GM18951 (cell line): ENCODE data around the gene P2RX7.
"Not testable (repeated sequence)": the region's sequence is repeated elsewhere in the genome, so short reads cannot be mapped to it uniquely, and the experiment has no call there.

Source experiments
- POLR2A ChIP-seq: IDR thresholded peaks from 4 replicates; pipeline ENCODE4 v1.6.1; 2011; ENCODE audit warnings: mild to moderate bottlenecking; ENCODE audit not compliant: insufficient read length, insufficient read depth; ENCODE audit errors: extremely low read depth
- in situ Hi-C: fragments of 300-500 bp; cut with MboI; formaldehyde crosslinking; loops from one replicate; pipeline ENCODE4 v1.12.0; 2022; ENCODE audit warnings: low sequenced_read_pairs, mixed read lengths, inconsistent platforms; ENCODE audit not compliant: unreplicated experiment

The P2RX7 gene

DNA sequence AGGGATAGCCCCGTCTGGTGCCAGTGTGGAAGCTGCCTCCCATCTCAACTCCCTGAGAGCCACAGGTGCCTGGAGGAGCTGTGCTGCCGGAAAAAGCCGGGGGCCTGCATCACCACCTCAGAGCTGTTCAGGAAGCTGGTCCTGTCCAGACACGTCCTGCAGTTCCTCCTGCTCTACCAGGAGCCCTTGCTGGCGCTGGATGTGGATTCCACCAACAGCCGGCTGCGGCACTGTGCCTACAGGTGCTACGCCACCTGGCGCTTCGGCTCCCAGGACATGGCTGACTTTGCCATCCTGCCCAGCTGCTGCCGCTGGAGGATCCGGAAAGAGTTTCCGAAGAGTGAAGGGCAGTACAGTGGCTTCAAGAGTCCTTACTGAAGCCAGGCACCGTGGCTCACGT is 51.7 kb downstream of the P2RX7 start:
- in situ Hi-C loops: no loop called here
- no peak for TF ChIP-seq POLR2A

GRCh38 chr12:121184984-121185889 is 52.6 kb downstream of the P2RX7 start:
- in situ Hi-C loops: no loop called here
- no peak for TF ChIP-seq POLR2A

GRCh38 chr12:121186826-121187225 is 54.1 kb downstream of the P2RX7 start:
- TF ChIP-seq POLR2A: no peak

DNA sequence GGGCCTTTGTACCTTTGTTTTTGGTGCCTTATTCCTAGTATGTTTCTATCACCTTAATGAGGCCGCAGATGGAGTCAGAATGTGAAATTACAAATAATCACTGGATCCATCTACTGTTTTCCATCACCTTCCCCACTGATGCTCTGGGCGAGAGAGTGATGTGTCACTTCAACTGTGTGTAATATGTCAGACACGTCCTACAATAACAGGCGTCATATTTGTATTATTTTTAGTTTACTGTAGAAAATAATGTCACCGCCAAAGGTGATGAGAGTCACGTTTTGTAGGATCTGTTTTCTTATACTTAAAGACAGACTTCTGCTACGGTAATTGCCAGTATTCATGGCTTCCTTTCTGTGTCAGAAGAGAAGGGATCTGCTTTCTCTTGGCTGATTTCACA is 54.8 kb downstream of the P2RX7 start:
- no peak for TF ChIP-seq POLR2A
- in situ Hi-C loops: no loop called here

More at GRCh38 chr12:121186826-121187225, 54.1 kb downstream of the P2RX7 start:
- in situ Hi-C loops: no loop called here

DNA sequence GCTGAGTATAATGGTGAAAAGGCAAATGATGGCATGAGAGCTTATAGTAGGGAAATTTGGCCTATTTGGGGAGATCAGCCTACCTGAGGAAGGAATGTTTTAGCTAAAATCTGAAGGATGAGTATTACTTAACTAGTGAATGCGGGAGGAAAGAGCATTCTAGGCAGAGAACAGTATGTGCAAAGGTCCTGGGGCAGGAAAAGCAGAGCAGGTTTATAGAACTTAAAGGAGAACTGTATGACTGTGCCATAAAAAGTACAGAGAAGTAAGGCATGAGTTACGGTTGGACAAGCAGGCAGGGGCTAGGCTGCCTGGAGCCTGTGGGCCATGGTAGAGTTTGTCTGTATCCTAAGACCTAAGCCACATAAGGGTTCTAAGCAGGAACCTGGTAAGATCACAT is 55.6 kb downstream of the P2RX7 start:
- TF ChIP-seq POLR2A: no peak
- in situ Hi-C loops: no loop called here

- in situ Hi-C loops: no loop called here
- TF ChIP-seq POLR2A: no peak
These were observed 56.5 kb downstream of the P2RX7 start for GRCh38 chr12:121189131-121189530.

DNA sequence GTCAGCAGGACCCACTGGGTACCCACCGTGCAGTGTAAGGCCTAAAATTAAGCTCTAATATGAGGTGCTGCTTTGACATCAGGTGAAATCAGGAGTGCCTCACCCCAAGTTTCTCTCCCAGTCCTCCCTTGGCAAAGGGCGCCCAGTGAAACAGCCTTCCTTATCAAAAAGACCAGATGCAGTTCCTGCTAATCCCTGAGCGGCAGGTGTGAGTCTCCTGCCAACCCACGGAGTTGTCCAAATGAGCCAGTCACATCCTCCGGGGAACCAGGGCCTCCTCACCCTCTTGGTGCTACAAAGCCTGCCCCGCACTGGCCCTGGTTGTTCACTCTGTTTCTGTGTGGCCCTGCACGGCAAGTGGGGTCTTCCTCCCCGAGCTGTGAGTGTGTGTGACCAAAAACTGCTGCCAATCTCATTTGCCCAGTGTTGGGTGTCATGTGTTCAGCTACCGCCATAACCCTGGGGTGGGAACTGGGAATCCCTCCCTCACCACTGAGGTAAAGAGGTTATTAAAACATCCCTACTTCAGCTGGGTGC is 57.0 kb downstream of the P2RX7 start:
- TF ChIP-seq POLR2A: no peak
- in situ Hi-C loops: no loop called here

DNA sequence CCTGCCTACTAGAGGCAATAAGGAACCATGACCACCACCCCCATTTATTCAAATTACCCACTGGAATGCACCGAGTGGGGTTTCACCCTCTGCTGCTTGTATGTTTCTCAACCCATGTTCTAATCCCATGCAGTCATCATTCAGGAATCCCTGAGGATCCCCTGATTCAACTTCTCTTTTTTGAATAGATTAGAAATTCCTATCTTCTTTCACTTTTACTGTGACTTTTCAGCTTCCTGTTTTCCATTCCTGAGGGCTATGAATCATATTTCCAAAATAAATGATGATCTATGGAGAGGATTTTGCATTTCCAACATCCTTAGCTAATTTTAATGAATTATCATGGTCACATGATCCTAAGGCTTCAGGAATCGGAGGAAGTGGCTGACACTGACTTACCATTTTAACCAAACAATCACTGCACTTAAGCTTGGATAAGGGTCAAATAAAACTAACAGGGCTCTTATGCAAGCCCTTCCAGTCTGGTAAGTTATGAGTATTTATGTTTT is 57.9 kb downstream of the P2RX7 start:
- TF ChIP-seq POLR2A: no peak
- in situ Hi-C loops: no loop called here

DNA sequence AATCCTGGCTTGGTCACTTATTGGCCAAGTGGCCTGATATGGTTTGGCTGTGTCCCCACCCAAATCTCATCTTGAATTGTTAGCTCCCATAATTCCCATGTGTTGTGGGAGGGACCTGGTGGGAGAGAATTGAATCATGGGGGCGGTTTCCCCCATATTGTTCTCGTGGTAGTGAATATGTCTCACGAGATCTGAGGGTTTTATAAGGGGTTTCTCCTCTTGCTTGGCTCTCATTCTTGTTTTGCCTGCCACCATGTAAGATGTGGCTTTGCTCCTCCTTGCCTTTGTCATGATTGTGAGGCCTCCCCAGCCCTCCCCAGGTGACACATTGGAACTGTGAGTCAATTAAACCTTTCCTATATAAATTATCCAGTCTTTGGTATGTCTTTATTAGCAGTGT is 58.5 kb downstream of the P2RX7 start:
- in situ Hi-C loops: no loop called here
- TF ChIP-seq POLR2A: no peak

DNA sequence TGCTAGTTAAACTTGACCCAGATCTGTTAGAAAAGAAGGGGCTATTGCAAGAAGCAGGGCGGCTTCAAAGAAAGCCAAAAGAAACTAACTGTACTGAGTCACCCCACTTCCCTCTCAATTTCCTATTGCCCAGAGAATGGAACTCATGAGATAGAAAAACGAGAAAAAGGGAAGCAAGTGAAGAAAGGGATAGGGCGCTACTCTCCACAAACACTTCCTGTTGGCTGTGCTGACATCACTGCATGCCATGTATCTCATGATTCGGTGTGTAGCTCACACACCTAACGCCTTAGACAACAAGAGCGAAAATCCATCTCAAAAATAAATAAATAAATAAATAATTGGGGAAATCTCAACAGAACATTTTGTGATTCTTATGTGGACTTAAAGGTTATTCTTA is 64.2 kb downstream of the P2RX7 start:
- TF ChIP-seq POLR2A: no peak
- in situ Hi-C loops: no loop called here

- in situ Hi-C loops: no loop called here
- no peak for TF ChIP-seq POLR2A
These were observed 66.3 kb downstream of the P2RX7 start for GRCh38 chr12:121198949-121199348.

DNA sequence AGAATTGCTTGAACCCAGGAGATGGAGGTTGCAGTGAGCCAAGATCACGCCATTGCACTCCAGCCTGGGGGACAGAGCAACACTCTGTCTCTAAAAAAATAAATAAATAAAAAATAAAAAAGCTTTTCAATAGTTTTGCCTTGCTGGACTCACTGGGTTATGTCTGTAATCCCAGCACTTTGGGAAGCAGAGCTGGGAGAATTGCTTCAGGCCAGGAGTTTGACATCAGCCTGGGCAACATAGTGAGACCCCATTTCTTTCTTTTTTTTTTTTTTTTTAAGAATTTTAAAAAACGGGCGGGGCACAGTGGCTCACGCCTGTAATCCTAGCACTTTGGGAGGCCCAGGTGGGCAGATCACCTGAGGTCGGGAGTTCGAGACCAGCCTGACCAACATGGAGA is 68.5 kb downstream of the P2RX7 start:
- in situ Hi-C loops: not testable (repeated sequence)

DNA sequence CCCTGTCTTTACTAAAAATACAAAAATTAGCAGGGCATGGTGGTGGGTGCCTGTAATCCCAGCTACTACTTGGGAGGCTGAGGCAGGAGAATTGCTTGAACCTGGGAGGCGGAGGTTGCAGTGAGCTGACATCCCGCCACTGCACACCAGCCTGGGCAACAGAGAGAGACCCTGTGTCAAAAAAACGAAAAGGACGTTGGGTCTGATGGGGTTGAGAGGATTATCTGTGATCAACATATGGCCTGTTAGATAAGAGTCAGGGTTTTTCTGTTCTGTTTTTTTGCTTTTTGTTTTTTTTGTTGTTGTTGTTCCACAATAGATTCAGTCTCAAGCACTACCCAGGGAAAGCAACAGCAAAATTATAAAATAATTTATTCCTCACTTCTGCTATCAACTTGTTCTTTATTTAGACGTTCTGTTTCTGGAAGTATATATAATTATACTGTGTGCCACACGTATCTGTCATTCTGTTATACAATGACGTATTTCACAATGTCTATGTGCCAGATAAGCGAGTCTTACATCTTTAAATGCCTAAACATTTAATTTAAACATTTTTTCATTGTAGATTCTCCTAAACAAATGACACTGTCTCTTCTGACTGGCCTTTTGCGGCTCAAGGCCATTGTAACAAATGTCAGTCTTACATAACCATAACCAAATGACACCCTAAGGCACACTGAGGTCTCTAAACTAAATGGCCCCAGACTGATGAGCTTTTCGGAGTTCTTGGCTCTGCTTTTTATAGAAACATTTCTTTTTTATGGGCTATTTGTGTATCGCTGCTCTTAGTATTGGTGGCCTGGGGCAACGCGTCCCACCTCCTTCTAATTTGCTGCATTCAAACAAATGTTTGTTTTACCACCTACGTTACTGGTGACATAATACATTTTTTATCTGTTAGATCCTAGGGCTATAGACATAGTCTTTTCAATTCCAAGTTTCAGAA is 70.0 kb downstream of the P2RX7 start:
- in situ Hi-C loops: no loop called here

More for the DNA sequence above, 70.0 kb downstream of the P2RX7 start:
- TF ChIP-seq POLR2A: no peak
